CD1c-positive myeloid dendritic cell (primary cell): ENCODE measurements around the gene CDH7.

Experiments used
- DNase-seq: peaks from one replicate; pipeline ENCODE4 v3.0.0-alpha.2; 2016; ENCODE audit errors: extremely low spot score

The CDH7 gene, protein sequence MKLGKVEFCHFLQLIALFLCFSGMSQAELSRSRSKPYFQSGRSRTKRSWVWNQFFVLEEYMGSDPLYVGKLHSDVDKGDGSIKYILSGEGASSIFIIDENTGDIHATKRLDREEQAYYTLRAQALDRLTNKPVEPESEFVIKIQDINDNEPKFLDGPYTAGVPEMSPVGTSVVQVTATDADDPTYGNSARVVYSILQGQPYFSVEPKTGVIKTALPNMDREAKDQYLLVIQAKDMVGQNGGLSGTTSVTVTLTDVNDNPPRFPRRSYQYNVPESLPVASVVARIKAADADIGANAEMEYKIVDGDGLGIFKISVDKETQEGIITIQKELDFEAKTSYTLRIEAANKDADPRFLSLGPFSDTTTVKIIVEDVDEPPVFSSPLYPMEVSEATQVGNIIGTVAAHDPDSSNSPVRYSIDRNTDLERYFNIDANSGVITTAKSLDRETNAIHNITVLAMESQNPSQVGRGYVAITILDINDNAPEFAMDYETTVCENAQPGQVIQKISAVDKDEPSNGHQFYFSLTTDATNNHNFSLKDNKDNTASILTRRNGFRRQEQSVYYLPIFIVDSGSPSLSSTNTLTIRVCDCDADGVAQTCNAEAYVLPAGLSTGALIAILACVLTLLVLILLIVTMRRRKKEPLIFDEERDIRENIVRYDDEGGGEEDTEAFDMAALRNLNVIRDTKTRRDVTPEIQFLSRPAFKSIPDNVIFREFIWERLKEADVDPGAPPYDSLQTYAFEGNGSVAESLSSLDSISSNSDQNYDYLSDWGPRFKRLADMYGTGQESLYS

GRCh38 chr18:65750389-65751154 is at the start of gene CDH7:
Gene CDH7, plus strand, starts transcription at chr18:65751012. Its CDS starts 11,831 bp downstream, at chr18:65762843.
- no peak for DNase-seq

GRCh38 chr18:65704046-65704445 is 46.8 kb upstream of the CDH7 start:
- DNase-seq: no peak

DNA sequence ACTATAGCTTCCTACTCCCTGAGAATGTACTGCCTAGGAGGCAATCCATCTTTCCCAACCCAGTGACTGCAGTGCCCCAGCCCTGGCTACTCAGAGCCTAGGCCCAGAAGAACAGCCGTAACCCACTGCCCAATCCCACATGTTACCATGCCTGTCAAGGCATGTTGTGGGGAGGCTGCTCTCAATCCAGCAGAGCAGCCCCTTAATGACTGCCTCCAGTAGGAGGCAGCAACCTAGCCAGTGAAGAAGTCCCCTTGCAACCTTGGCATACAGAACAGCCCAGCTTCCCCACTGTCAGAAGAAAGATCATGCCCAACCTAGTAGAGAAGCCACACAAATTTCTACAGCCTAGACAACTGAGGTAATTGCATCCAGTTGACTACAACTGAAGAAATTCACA is 44.2 kb upstream of the CDH7 start:
- no peak for DNase-seq

DNA sequence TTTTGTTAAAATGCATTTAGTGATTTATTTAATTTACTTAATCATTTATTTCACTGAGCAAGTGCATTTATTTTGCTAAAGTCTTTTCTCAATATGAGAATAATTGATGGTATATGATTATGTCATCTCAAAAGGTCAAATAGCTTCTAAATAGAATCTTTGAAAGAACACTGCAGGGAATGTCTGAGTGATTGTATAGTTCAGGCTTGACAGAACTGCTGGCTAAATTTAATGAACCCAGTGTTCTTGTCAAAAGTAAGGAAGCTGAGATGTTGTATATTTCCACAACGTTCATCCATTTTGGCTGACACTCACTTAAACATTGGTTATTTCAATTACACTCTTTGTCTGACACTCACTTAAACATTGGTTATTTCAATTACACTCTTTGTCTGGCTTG is 39.3 kb upstream of the CDH7 start:
- DNase-seq: no peak

DNA sequence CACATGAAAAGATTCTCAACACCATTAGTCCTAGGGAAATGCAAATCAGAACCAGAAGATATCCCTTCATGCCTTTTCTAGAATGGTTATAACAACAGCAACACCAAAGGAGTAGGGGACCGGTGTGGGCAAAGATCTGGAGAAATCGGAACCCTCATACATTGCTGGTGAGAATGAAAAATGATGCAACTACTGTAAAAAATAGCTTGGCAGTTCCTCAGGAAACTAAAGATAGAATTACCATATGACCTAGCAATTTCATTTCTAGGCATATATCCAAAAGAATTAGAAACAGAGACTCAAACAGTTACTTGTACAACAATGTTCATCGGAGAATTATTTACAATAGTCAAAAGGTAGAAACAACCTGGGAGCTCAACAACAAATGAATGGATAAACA is 29.2 kb upstream of the CDH7 start:
- DNase-seq: no peak

DNA sequence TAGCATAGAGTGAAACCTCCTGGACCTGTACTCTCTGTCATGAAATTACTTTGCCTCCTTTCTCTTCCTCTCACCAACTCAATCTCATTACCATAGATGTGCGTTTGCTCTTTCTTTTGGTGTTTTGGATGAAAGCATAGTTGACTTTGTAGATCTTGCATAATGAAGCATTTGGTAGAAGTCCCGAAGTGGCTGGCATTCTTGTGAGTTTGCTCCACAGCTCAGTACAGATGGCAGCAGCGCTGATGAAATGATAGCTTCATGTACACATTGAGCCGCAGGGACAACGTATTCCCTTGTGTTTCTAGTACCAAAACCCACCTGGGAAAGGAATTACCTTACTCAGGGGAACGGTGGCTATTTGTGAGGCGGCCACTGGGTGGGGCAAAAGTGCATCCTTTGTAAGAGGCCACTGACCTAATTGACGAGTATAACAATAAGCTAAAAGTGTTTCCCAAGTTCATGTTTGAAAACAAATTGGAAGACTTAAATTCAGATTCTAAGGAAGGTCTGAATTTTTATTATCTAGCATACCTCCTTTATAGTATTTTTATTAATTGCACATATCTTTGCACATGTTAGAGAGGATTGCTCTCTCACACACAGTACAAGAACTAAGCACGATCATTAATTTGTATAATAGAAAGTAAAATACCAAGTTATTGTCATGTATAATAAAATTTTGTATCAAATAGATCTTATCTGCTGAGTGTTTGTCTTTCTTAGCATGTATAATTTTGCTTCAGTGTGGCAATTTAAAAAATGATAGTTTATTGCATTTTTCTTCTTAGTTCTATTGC is 25.4 kb upstream of the CDH7 start:
- DNase-seq: no peak

- no peak for DNase-seq
These were observed 15.7 kb upstream of the CDH7 start for GRCh38 chr18:65735155-65735554.

DNA sequence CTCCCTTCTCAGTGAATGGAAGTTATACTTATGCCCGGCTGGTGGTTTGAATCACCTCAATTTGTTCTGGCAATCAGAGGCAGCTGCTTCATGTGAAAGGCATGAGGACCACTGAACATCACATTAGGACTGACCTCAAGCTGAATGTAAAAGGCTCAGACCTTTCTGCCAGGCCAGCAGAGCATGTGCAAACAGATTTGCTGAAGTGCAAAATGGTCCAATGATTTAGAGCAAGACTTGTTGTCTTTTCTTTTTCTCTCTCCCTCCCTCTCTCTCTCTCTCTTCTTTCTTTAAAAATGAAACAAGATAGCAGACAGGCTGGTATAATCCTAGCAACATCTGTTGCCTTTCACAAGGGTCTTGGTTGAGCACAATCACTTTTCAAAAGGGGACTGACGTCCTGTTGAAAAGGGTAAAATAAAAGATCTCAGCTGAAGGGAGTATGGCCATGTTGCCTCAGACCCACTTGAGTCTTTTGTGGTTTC is 13.3 kb upstream of the CDH7 start:
- no peak for DNase-seq

- DNase-seq: no peak
These were observed 3.9 kb upstream of the CDH7 start for GRCh38 chr18:65746936-65747335.

- DNase-seq: no peak
These were observed 2.5 kb upstream of the CDH7 start for GRCh38 chr18:65748321-65748720.

- DNase-seq: no peak
These were observed 971 bp upstream of the CDH7 start for GRCh38 chr18:65749841-65750240.

DNA sequence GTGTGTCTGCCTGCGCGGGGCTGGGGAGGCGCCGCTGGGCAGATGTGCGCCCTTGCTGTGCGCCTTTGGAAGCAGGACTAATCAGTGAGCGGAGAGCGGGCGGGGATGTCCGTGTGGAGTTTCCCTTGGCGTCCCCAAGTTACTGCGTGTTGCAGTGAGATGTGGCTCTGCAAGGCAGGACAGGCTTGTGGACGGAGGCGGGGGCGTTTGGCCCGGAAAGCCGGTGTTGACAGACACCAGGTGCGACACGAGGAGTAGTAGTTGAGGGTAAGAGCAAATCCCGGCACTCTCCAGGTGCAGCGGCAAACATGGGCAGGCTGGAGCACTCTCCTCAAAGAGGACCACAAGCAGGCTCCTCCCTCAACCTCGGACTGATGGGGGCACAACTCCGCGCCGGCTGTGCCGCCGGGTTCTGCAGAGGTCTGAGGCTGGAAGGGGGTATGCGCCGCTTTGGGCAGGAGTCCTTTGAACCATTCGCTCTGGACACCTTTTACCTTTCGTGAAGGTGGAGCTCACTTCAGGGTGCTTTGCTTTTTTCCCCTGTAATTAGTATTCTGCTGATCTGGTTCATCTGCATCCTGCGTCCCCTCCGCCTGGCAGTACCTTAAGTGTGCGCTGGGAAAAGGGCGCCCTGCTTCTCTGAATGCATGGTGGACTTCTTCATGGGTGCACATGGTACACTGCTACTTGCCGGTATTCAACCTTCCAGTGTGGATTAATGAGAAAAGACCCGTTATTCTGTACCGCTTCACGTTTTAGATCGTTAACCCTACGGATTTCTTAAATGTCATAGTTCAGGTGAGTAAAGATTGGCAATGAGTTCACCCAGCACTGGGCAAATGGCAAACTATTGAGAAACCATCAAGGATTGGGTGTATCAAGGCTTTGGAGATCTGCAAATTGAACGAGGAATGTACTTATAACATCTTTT is 608 bp downstream of the CDH7 start:
- DNase-seq: no peak

GRCh38 chr18:65752625-65753325 is 2.0 kb downstream of the CDH7 start:
- DNase-seq: no peak

GRCh38 chr18:65753520-65753919 is 2.7 kb downstream of the CDH7 start:
- no peak for DNase-seq

DNA sequence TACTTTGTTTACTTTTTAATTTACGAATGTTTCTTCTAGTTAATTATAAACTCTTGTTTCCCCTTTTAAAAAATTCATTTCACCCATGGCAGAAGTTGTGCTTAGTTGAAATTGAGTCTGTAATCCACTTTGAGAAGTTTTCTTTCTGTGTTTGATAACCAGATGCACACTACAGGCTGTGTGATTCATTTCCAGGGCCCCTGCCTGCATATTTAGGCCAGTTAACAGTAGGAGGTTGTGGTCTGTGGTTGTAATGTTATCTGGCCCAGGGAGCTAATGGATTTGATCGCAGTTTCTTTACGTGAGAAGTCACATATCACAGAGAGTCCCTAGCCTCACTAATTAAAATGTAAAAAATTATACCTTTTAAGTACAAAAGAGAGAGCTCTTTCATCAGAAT is 3.3 kb downstream of the CDH7 start:
- no peak for DNase-seq

- DNase-seq: no peak
These were observed 4.8 kb downstream of the CDH7 start for GRCh38 chr18:65755616-65756015.

DNA sequence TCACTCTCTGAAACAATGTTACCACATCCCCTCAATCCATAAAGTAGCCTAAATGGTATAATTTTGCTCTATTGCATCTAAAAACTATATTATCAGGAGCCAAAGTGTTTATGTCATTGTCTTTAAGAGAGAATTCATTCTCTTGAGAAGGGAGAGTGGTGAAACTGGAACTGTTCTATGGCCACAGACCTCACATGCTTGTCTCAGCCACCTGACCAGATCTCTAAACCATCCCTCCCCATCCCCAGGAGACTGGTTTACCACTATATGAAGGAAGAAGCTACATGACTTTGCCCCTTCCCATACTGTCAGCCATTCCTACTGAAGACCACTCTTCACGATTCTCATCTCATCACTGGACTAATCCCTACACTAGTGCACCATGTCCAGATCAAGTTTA is 9.6 kb downstream of the CDH7 start:
- no peak for DNase-seq

- DNase-seq: no peak
These were observed 11.0 kb downstream of the CDH7 start for GRCh38 chr18:65761636-65762295.

GRCh38 chr18:65762556-65762955 is 11.7 kb downstream of the CDH7 start:
- DNase-seq: no peak
